Ishikawa (cell line): ENCODE measurements around the gene SSBP3.

Experiments
- EP300 ChIP-seq: IDR thresholded peaks from 2 replicates; pipeline ENCODE4 v1.6.1; 2012; ENCODE audit warnings: borderline replicate concordance
- REST ChIP-seq: IDR thresholded peaks from 2 replicates; pipeline ENCODE4 v1.6.1; 2012; ENCODE audit warnings: low read depth, mild to moderate bottlenecking

- no peak for TF ChIP-seq EP300
- TF ChIP-seq REST, result no peak
Observed at GRCh38 chr1:54225378-54225777, 180.8 kb downstream of the SSBP3 start.
